ENCODE data around the gene DUSP16.

- no peak for TF ChIP-seq CTCF (IDR thresholded peaks at IDR 0.05)
- no peak for TF ChIP-seq POLR2A (IDR thresholded peaks at IDR 0.05)
These were observed 1.9 kb downstream of the DUSP16 start for GRCh38 chr12:12560587-12561370.
